RWPE2 (cell line): ENCODE results near the gene CLSTN2.

ENCODE experiments used
- ATAC-seq: fragments of 200-7000 bp; cut with Tn5 transposase; 3 replicates; pipeline ENCODE4 v1.9.1; 2021; ENCODE audit warnings: low read depth
- DNase-seq: peaks from one replicate; pipeline ENCODE4 v3.0.0-alpha.2; 2020; ENCODE audit warnings: low spot score
- H3K27ac ChIP-seq: fragments of 450-650 bp; 2 replicates; pipeline ENCODE4 v1.5.1; 2017; ENCODE audit warnings: mild to moderate bottlenecking; ENCODE audit not compliant: poor library complexity, severe bottlenecking
- H3K27me3 ChIP-seq: fragments of 250-450 bp; sonication (Bioruptor Pico); 2 replicates; pipeline ENCODE4 v1.5.1; 2021; ENCODE audit warnings: mild to moderate bottlenecking, moderate library complexity; ENCODE audit not compliant: insufficient read depth, poor library complexity, severe bottlenecking
- H3K36me3 ChIP-seq: fragments of 250-450 bp; sonication (Bioruptor Pico); 2 replicates; pipeline ENCODE4 v1.5.1; 2020; ENCODE audit warnings: low read depth, mild to moderate bottlenecking, moderate library complexity
- H3K4me1 ChIP-seq: fragments of 250-450 bp; sonication (Bioruptor Pico); 2 replicates; pipeline ENCODE4 v1.5.1; 2021; ENCODE audit warnings: mild to moderate bottlenecking, moderate library complexity; ENCODE audit not compliant: insufficient read depth, poor library complexity, severe bottlenecking
- H3K4me3 ChIP-seq: fragments of 250-450 bp; sonication (Bioruptor Pico); 2 replicates; pipeline ENCODE4 v1.5.1; 2021; ENCODE audit warnings: mild to moderate bottlenecking, moderate library complexity; ENCODE audit not compliant: severe bottlenecking
- H3K9me3 ChIP-seq: fragments of 250-450 bp; sonication (Bioruptor Pico); 2 replicates; pipeline ENCODE4 v1.5.1; 2021; ENCODE audit warnings: mild to moderate bottlenecking, moderate library complexity; ENCODE audit not compliant: severe bottlenecking
- CTCF ChIP-seq: fragments of 450-650 bp; IDR thresholded peaks from one replicate; pipeline ENCODE4 v1.5.1; 2017; ENCODE audit warnings: mild to moderate bottlenecking, moderate library complexity; ENCODE audit not compliant: poor library complexity, severe bottlenecking

The CLSTN2 gene

DNA sequence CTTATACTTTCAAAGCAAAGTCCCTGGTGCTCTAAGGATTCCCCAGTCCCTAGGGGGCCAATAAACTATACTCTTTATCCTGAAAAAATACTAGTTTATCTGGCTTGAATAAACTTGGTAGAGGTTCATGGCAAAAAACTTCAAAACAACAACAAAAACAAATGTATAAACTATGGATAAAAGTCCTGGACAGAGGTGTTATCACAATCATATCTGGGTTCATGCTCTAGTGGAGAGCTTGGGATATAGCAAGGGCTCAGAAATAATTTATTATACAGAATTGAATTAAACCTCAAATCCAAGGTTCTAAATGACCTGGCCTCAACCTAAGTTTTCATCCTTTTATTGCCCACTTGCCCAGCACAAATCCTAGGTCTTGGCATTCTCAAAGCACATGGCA lies 644.3 kb downstream of the CLSTN2 start:
- Histone ChIP-seq H3K36me3 (no peaks in the 10 kb centered on the region), H3K4me3 (no peak overlapping the region), H3K27ac (no peak overlapping the region), H3K4me1 (no peaks in the 10 kb centered on the region), H3K27me3 (no peaks in the 10 kb centered on the region), H3K9me3 (no peaks in the 10 kb centered on the region)
- no peak for TF ChIP-seq CTCF
- DNase-seq (no peak), ATAC-seq (no peak)

- Histone ChIP-seq H3K36me3 (no peaks in the 10 kb centered on the region), H3K9me3 (no peaks in the 10 kb centered on the region), H3K4me1 (no peaks in the 10 kb centered on the region), H3K27ac (no peak overlapping the region), H3K27me3 (no peaks in the 10 kb centered on the region), H3K4me3 (no peak overlapping the region)
- DNase-seq = no peak
- no peak for TF ChIP-seq CTCF
- no peak for ATAC-seq
These were observed 645.8 kb downstream of the CLSTN2 start for GRCh38 chr3:140580746-140581145.

- Histone ChIP-seq H3K4me1 (no peaks in the 10 kb centered on the region), H3K4me3 (no peak overlapping the region), H3K9me3 (no peaks in the 10 kb centered on the region), H3K27me3 (no peaks in the 10 kb centered on the region), H3K36me3 (no peaks in the 10 kb centered on the region), H3K27ac (no peak overlapping the region)
- DNase-seq (no peak), ATAC-seq (no peak)
- TF ChIP-seq CTCF = no peak
These were observed 649.6 kb downstream of the CLSTN2 start for GRCh38 chr3:140584549-140584948.

GRCh38 chr3:140585828-140586227 lies 650.8 kb downstream of the CLSTN2 start:
- no peak for TF ChIP-seq CTCF
- ATAC-seq (no peak), DNase-seq (no peak)
- H3K27ac ChIP-seq = no peak overlapping the region
- no peak overlapping the region for H3K4me3 ChIP-seq
- H3K27me3 ChIP-seq = no peaks in the 10 kb centered on the region
- no peaks in the 10 kb centered on the region for H3K4me1 ChIP-seq
- no peaks in the 10 kb centered on the region for H3K9me3 ChIP-seq
- H3K36me3 ChIP-seq = no peaks in the 10 kb centered on the region

DNA sequence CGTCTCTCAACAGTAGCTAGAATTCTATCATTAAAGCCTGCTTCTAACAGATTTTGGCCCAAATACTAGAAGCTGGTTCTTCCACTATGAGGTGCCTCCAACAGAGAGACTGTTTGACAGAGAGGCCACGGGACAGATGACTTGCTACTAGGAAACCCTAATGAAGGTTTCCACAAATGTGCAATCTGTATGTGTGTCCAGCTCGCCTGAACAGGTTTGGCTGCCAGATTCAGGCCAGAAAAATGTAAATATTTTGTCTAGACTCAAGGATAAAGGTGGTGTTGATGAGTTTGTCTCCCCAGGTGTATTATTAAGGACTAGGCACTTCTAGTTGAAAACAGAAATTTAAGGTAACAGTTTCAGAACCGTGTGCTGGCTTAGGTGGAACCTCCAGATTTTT lies 651.3 kb downstream of the CLSTN2 start:
- no peaks in the 10 kb centered on the region for H3K36me3 ChIP-seq
- TF ChIP-seq CTCF = no peak
- H3K27ac ChIP-seq = no peak overlapping the region
- no peak overlapping the region for H3K4me3 ChIP-seq
- no peaks in the 10 kb centered on the region for H3K27me3 ChIP-seq
- no peak for ATAC-seq
- no peaks in the 10 kb centered on the region for H3K9me3 ChIP-seq
- no peak for DNase-seq
- H3K4me1 ChIP-seq = no peaks in the 10 kb centered on the region
